Measurements from ENCODE around the gene SUPT3H.

SUPT3H gene

DNA sequence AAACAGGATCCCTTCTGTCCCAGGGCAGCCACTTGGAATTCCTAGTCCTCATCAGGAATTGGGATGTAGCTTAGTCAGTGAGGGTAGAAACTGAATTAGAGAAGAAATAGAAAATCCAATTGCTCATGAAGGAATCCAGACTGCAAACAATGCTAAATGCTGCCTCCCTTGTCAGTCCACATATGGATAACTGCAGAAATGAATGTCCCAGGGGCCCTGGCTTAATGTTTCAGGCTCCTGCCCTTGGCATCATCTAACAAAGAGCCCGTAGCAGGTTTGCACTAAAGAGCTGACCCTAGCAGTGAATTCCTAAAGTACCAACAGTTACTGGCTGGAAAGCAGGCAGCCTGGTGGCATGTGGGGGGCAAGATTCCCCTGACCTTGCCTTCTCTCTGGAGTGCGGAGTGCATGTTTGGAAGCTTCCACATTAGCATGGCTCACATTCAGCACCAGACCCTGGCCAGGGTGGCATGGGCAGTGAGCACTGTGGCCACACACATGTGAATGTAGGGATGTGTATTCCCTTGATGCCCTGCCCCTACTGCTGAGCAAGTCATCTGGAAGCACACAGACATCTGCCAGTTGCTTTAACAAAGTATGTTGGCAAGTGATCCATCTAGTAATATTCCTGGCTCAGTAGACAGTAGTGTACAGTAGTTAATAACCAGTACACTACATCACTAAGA, 595.7 kb downstream of the SUPT3H start:
- DNase-seq = no peak

DNA sequence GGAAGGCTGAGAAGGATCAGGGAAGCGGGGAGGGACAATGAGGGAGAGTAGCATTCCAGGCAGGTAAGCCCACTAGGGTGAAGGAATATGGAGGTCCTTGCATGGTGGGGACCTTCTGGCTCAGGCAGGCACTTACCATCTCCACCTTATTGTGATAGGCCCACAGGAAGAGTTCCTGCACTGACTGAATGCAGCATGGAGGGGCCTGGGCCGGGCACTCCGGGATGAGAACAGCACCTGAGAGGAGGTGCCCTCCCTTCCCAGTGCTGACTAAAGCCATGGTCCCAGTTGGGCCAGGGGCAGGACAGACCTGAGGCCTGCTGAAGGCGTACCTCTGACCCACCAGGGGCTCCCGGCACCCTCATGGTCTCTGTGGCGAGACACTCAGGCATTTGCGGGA, 597.6 kb downstream of the SUPT3H start:
- DNase-seq = no peak

DNA sequence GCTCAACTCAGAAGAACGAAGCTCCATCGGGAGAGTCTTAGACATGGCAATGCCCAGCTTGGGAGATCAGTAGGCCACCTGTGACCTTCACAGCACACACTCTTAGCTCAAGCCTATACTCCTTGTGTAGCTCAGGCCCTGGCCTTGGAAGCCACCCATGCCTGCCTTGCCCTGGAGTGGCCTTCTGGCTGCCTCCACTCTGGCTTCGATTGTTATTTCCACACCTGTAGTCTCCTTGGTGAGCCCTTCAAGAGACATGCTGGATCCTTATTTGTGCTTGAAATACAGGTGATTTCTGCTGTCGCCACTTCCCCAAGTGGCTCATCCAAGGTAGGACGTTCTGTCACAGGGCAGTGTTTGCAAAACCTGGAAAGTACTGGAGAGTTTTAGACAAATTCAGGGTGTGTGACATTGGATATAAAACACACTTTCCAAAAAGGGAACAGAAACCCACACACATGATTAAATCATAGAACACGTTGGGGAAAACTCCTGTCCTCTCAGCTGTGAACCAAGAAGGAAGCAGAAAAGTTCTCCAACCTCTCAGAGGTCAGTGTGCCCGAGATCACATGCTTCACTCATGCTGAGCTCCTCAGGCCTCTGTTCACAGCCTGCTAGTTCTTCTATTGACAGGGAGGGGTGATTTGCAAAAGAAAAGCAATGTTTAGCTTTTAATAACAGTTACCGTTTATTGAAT, 598.5 kb downstream of the SUPT3H start:
- no peak for DNase-seq
